CD4-positive, alpha-beta T cell treated with Interferon alpha-2 for 1 hour (primary cell): ENCODE data around the gene ABCC12.

Experiments used
- DNase-seq, 2 donors: peaks; one replicate each; pipeline ENCODE4 v3.0.0-alpha.2; 2020 to 2022

Gene ABCC12

DNA sequence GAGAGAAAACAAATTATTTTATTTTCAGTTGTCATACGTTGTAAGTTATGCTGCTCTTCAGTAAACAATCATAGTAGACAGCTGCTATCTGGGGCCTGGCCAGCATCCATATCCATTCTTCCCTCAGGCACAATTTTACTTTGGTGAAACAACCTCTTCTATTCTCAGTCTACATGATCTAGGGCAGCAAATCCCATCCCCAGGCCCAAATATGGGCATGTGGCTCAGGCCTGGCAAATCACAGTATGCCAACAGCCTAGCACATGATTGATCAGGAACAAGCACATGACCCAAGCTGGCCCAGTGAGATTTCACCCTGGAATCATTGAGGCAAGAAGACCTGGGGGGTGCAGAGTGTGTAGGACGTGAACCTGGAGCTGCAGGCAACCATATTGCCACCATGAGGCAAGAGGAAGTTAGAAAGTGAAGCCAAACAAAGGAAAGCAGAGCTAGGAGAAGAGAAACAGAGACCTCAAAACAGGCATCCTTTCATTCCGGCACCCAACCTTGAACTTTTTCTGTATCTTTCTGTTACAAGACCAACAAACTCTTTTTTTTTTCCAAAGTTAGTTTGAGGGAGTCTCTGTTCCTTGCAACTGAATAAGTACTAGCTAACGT, 10.3 kb upstream of the ABCC12 start:
- no peak for DNase-seq

DNA sequence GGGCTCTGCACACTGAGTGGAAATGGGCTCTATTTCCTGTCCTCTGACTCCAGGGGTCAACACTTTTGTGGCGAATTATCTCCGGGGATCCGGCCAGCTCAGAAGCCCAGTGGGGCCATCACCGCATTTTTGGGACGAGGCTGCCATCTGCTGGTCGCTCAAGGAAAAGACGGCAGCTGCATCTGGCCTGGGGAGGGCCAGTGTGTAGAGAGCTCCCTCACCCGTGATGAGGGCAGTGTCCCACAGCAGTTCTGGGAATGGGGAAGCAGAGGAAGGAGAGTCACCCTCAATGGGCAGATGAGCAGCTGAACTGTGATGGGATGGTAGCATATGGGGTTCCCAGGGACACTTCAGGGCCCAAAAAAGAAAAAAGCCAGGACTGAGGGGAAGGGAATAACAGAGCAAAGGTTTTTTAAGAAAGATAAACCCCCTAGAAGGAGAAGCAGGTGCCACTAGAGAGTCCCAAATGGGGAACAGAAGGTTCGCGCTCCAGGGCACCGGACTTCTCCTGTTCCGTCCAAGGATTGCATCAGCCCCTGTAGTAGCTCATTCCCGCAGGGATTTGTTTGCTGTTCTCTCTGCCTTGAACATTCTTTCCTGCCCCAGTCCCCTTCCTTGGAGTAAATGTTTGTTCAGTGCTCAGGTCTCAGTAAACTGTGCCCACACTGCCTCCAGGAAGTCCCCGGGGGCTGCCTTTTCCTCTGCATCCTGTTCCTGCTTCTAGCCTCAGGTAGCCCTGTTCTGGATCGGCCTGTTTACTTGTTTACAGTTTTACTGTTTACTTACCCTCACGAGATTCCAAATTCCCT, 9.3 kb upstream of the ABCC12 start:
- DNase-seq: peak; percentile 65 to 67

DNA sequence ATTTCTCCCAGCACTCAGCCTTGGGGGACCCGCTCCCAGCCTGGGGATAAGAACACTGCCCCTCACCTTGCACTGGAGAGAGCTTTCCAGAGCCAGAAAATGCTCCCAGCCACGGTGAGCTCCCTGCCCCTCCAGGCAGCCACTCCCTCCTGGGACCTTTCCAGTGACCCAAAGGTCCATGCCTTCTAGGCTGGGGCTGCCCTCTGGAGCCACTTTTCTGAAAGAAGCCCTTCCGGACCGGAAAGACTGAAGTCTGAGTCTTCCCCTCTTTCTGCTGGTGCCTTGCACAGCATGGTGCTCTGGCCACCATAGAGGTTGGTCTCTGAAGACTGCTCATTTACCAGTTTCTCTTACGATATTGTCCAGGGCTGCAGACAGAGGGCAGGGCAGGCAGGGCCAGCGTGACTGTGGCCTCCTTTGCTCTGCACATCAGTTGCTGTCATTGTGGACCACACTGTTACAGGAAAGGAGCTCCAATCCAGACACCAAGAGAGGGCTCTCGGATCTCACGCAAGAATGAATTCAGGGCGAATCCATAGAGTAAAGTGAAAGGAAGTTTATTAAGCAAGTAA, 7.1 kb upstream of the ABCC12 start:
- DNase-seq: no peak

DNA sequence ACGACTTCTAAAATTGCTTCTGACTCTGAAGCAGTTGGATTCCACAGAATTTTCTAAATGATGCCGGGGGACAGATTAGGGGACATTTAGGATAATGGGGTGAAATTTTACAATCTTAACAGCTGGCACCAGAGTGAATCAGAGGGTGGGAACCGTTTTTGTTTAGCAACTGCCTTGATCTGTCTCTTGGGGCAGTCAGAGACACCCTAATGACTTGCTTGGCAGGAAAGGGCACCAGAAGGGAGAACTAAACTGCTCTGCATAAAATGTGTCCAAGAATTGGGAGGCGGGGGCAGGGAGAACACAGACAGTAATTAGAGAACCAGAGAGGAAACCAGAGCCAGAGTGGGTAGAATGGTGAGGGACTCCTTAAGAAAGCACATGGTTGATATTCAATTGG, 6.1 kb upstream of the ABCC12 start:
- DNase-seq: no peak

- no peak for DNase-seq
Measured at GRCh38 chr16:48160575-48160974, 4.8 kb upstream of the ABCC12 start.

GRCh38 chr16:48158296-48158695, 2.5 kb upstream of the ABCC12 start:
- DNase-seq: no peak

GRCh38 chr16:48157794-48158193, 2.0 kb upstream of the ABCC12 start:
- no peak for DNase-seq

- DNase-seq: no peak
Measured at GRCh38 chr16:48157302-48157701, 1.5 kb upstream of the ABCC12 start.

DNA sequence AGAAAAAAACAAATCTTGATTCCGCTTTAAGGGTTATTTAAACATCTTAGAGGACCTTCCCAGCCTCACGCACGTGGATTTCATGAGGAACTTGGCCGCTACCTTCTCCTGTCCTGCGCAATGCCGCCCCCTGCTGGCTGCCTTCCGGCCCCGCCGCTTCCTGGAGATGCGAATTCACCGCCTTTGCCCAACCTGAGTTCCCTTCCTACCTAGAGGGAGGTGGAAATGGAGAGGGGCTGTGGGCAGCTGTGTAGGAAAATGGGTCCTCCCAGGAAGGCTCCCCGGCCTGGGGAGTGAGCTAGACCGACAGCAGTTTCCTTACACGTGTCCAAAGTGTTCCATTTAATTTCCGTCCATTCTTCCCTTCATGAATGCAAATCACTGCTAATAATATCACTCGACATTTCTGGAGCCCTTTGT, 1.0 kb upstream of the ABCC12 start:
- peak; percentile 70 to 76 for DNase-seq

DNA sequence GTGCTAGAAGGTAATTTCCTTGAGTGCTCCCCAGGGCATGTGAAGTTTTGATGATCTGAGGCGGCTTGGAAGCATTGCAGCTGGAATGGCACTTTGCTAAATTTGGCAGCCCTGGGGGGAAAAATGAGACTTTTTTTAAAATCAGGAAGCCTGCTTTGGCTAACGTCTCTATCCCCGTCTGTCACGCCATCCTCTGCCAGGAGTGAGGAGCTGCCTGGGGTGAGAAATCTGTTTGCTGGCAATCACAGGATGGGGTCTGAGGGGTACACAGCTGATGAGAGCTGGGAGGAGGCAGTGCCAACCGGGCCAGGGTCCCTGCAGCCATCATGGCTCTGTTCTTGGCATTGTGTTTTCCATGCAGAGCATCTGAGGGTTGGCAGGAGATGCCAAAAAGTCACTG, 2.0 kb downstream of the ABCC12 start:
- DNase-seq: no peak

DNA sequence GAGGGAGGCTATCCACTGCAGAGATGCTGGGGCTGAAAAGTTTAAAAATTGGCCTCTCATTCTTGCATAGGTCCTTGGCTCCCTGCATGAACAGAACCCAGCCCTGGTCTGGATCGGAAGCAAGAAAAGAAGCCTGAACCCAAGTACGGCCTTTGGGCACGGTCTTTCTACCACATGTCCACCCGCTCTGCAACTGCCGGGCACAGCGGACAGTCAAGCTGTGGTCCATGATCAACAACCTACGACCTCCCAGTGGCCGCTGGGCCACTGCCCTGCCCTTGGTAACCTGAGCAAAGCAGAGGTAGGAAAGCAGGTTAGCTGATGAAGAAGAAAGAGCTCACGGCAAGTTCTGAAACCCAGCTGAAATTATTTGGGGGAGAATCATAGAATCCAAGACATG, 3.6 kb downstream of the ABCC12 start:
- DNase-seq: no peak

DNA sequence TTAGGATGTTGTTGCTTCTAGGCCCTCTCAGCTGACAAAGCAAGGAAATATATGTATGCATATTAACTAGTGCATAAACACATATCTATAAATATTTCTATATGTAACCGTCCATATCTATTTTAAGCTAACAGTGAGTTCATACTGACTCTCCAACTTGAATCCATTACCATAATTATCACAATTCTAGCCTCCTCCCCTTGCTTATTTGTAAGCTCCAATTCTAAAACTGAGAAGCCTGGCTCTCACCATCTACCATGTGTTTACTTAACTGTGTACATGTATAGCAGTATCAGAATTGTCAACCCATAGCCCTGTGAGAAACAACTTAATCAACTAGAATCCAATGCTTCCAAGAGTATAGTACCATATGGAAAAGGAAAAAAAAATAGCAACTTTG, 5.1 kb downstream of the ABCC12 start:
- no peak for DNase-seq

GRCh38 chr16:48146710-48147109, 9.1 kb downstream of the ABCC12 start:
- DNase-seq: no peak

DNA sequence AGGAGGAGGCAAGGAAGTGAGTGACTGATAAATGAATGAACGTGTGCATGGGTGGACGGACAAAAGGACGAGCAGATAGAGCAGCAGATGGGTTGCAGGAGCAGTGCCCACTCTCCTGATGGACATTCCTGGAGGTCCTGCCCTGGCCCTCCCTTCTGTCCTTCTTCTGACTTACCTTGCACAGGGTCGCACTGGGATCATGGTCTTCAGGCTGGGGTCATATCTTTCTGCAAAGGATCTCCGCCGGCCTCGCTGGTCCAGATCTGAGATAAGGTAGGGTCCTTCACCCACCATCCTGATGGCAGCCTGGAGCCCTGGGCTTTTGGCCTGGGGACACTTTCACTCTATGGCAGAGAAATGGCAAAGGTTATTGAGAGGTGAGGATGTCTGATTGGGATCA, 9.7 kb downstream of the ABCC12 start:
- no peak for DNase-seq

DNA sequence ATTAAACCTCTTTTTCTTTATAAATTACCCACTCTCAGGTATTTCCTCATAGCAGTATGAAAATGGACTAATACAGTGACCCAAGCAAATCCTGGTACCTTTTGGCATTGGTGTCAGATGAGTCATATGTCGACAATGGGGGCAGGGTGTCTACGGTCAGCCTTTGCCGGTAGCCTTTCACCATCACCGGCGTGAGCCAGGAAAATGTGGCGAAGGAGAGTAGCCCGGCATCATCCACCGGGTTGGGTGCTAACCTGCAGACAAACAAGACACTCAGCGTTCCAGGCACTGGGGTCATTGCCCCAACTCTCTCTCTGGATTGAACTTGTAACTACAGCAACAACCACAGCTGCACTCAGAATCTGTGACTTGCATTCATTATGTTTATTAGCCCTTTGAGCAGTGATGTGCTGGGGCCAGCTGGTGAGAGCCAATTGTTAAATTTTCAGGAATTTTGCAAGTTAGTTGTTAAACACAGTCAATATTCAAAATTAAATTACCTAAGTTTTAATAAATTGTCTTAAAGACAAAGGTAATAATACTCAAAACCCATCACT, 11.9 kb downstream of the ABCC12 start:
- no peak for DNase-seq

- no peak for DNase-seq
Measured at GRCh38 chr16:48140821-48141220, 15.0 kb downstream of the ABCC12 start.

- no peak for DNase-seq
Measured at GRCh38 chr16:48139517-48139916, 16.3 kb downstream of the ABCC12 start.

GRCh38 chr16:48138543-48138942, 17.2 kb downstream of the ABCC12 start:
- no peak for DNase-seq

DNA sequence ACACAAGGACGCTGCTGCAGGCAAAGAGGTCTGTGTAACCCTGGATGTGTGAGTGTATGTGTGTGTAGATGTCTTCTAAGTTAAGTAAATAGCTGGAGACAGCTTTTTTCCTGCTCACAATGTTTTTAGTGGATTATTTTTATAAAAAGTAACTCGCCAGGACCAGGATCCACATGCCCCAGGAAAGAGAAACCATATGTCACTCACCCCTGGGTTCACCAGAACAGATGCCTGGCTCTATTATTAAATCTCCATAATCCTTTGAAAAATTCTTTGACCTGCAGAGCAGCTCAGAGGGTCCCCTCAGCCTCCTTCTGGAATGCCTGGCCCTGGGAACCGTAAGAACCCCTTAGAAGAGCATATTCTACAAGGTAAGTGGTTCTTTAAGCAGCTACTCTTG, 18.0 kb downstream of the ABCC12 start:
- DNase-seq: no peak

DNA sequence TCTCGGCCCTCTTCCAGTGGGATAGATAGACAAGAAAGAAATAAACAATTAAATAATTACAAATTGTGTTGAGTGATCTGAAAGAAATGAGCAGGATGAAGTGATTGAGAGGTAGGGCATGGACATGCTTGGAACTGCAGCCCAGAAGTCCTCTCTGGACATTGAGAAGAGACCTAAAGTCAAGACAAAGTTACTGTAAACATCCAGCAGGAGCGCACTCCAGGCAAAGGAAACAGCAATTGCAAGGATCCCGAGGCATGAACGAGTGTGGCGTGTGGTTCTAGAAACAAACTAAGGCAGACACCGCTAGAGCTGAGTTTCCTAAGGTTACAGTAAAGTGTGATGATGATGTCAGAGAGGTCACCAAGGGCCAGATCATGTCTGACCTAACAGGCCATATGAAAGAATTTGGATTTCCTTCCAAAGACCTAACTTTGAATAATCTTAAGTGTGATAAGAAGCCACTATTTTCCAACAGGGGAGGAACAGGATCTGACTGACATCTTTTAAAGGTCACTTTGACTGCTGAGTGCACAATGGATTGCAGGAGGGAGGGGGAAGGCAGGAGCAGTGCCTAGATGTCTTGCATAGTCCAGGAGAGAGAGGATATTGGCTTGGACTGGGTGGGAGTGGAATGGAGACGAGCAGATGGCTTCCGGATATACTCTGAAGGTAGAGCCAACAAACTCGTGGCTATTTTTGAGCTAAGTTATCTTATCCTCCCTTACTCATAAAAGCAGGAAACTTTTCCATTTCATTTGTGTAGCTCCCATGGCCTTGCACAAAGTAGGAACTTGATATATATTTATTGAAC, 19.0 kb downstream of the ABCC12 start:
- no peak for DNase-seq

- DNase-seq: no peak
Measured at GRCh38 chr16:48133455-48134211, 22.2 kb downstream of the ABCC12 start.

DNA sequence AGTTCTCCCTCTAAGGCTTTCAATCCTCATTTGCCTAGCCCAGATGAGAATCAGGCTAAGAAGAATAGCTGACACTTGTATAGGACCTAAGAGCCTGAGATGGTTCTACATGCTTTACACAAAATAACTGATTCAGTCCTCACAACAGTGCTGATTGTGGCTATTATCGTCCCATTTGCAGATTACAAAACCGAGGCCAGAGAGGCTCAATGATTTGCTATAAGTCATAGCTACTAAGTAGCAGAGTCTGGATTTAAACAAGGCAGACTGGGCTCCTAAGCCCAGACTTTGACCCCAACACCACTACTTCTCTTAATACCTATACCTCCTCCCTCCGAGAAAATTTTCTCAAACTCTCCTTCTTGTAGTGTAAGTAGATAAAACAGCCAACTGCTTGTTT, 23.1 kb downstream of the ABCC12 start:
- no peak for DNase-seq
